ENCODE data around the gene DBNDD1.

DNA sequence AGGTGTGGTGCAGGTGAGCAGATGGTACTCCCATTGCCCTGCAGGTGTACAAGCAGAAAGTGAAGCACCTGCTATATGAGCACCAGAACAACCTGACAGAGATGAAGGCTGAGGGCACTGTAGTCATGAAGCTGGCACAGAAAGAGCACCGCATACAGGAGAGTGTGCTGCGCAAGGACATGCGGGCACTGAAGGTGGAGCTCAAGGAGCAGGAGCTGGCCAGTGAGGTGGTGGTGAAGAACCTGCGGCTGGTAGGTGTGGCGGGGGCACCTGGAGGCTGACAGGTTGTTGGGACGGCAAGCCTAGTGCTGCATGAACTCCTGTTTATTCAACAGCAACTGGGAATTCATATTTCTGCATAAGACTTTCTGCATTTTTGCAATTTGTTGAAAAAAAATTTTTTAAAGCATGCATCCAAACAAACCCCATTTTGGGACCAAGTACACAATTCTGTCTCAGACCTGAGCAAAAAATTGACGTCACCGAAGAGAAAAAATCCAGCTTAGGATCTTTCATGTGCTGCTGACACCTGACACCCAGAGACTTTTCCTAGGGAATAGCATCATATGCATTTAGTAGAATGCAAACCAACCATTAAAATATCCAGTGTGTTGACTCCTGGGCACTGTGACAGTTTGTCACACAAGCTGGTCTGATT is 13.5 kb upstream of the DBNDD1 start:
- TF ChIP-seq POLR2A (IDR thresholded peaks at IDR 0.05), result no peak
- TF ChIP-seq, protein P1, sequence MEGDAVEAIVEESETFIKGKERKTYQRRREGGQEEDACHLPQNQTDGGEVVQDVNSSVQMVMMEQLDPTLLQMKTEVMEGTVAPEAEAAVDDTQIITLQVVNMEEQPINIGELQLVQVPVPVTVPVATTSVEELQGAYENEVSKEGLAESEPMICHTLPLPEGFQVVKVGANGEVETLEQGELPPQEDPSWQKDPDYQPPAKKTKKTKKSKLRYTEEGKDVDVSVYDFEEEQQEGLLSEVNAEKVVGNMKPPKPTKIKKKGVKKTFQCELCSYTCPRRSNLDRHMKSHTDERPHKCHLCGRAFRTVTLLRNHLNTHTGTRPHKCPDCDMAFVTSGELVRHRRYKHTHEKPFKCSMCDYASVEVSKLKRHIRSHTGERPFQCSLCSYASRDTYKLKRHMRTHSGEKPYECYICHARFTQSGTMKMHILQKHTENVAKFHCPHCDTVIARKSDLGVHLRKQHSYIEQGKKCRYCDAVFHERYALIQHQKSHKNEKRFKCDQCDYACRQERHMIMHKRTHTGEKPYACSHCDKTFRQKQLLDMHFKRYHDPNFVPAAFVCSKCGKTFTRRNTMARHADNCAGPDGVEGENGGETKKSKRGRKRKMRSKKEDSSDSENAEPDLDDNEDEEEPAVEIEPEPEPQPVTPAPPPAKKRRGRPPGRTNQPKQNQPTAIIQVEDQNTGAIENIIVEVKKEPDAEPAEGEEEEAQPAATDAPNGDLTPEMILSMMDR (IDR thresholded peaks at IDR 0.05), result no peak
